ENCODE measurements around the gene ERVFRD-1. TPM values are rescaled to one million over a fixed set of nuclear protein-coding genes. Genes with fewer than 3 reads are reported as not detected.

The ERVFRD-1 gene
- total RNA-seq, 4 donors from 2014 or later, result 0.12 to 0.27 TPM; not detected in 2

GRCh38 chr6:11151488-11151887 lies 40.0 kb upstream of the ERVFRD-1 start:
- Histone ChIP-seq H3K9me3 (no peaks in the 10 kb centered on the region), H3K4me1 (no peaks in the 10 kb centered on the region), H3K27ac (no peak overlapping the region), H3K4me3 (no peak overlapping the region), H3K36me3 (no peaks in the 10 kb centered on the region), H3K27me3 (no peaks in the 10 kb centered on the region)
- WGBS, 2 donors (ENCODE audit: low coverage in 1 of 2), result 71 to 87% methylated on average over 1 of the region's 1 CpG
- no peak for TF ChIP-seq EP300 (IDR thresholded peaks at IDR 0.05)
- no peak for ATAC-seq

GRCh38 chr6:11149551-11149950 lies 38.0 kb upstream of the ERVFRD-1 start:
- Histone ChIP-seq H3K4me3 (no peak overlapping the region), H3K4me1 (no peaks in the 10 kb centered on the region), H3K27ac (no peak overlapping the region), H3K9me3 (no peaks in the 10 kb centered on the region), H3K27me3 (no peaks in the 10 kb centered on the region), H3K36me3 (no peaks in the 10 kb centered on the region)
- ATAC-seq, result no peak
- WGBS, 2 donors (ENCODE audit: low coverage in 1 of 2), result 100% methylated on average over 3 of the region's 3 CpGs
- no peak for TF ChIP-seq POLR2A (IDR thresholded peaks at IDR 0.05)
- no peak for TF ChIP-seq CTCF (IDR thresholded peaks at IDR 0.05)
- no peak for TF ChIP-seq EP300 (IDR thresholded peaks at IDR 0.05)
- TF ChIP-seq POLR2AphosphoS5 (IDR thresholded peaks at IDR 0.05), result no peak

DNA sequence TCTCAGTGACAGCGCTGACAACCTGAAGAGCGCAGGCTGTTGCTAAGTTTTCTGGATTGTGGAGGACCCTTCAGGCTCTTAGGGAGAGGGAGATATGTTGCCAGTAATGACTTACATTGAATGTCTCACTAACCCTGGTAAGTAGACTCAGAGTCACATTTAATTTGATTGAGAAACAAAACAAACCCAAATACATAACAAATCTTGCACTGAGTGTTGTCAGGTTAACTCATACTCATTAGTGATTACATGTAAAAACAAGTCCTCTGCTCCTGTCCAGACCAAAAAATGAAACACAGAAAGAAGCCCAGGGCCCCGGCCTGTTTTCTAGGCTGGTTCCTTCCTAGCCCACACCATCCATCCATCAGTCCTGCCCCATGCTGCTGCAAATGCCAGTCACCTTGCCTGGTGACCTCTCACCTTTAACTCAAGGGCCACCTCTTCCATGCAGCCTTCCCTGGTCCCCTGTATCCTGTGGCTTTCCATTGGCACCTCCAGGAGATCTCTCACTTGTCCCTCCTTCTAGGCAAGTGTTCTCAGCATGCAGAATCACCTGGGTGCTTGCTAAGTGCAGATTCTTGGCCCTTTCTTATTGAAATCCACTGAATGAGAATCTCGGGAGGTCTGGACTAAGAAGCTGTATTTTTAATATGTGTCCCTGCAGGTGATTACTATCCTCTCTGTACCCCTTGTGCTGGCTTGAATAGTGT lies 34.7 kb upstream of the ERVFRD-1 start:
- H3K4me1 ChIP-seq, result no peaks in the 10 kb centered on the region
- H3K4me3 ChIP-seq, result no peak overlapping the region
- no peaks in the 10 kb centered on the region for H3K9me3 ChIP-seq
- H3K27ac ChIP-seq, result no peak overlapping the region
- TF ChIP-seq EP300 (IDR thresholded peaks at IDR 0.05) (no peak), CTCF (IDR thresholded peaks at IDR 0.05) (no peak), POLR2A (IDR thresholded peaks at IDR 0.05) (no peak), POLR2AphosphoS5 (IDR thresholded peaks at IDR 0.05) (no peak)
- 93 to 95% methylated on average over 3 to 4 of the region's 4 CpGs for WGBS, 2 donors (ENCODE audit: low coverage in 1 of 2)
- no peaks in the 10 kb centered on the region for H3K36me3 ChIP-seq
- no peaks in the 10 kb centered on the region for H3K27me3 ChIP-seq
- ATAC-seq, result no peak

GRCh38 chr6:11144393-11144851 lies 32.9 kb upstream of the ERVFRD-1 start:
- Histone ChIP-seq H3K4me3 (no peak overlapping the region), H3K9me3 (no peaks in the 10 kb centered on the region), H3K27me3 (no peaks in the 10 kb centered on the region), H3K36me3 (no peaks in the 10 kb centered on the region), H3K27ac (no peak overlapping the region), H3K4me1 (no peaks in the 10 kb centered on the region)
- ATAC-seq, result peak; percentile 86
- WGBS, 2 donors (ENCODE audit: low coverage in 1 of 2), result 15 to 23% methylated on average over 4 to 6 of the region's 6 CpGs
- TF ChIP-seq CTCF (IDR thresholded peaks at IDR 0.05) (peak; percentile 83 to 91 (median 88)), EP300 (IDR thresholded peaks at IDR 0.05) (no peak), POLR2A (IDR thresholded peaks at IDR 0.05) (no peak), POLR2AphosphoS5 (IDR thresholded peaks at IDR 0.05) (no peak)

- H3K36me3 ChIP-seq, result no peaks in the 10 kb centered on the region
- H3K4me3 ChIP-seq, result no peak overlapping the region
- TF ChIP-seq POLR2AphosphoS5 (IDR thresholded peaks at IDR 0.05), result no peak
- TF ChIP-seq POLR2A (IDR thresholded peaks at IDR 0.05), result no peak
- TF ChIP-seq EP300 (IDR thresholded peaks at IDR 0.05), result no peak
- no peak for TF ChIP-seq CTCF (IDR thresholded peaks at IDR 0.05)
- H3K27me3 ChIP-seq, result no peaks in the 10 kb centered on the region
- no peaks in the 10 kb centered on the region for H3K9me3 ChIP-seq
- no peaks in the 10 kb centered on the region for H3K4me1 ChIP-seq
- H3K27ac ChIP-seq, result no peak overlapping the region
- ATAC-seq, result peak; percentile 78
- 79 to 80% methylated on average over 10 of the region's 10 CpGs for WGBS, 2 donors (ENCODE audit: low coverage in 1 of 2)
Measured at GRCh38 chr6:11143394-11144371, 32.2 kb upstream of the ERVFRD-1 start.
